ENCODE results near the gene TMTC4. TPM values are rescaled to one million over a fixed set of nuclear protein-coding genes. Genes with fewer than 3 reads are reported as not detected.

TMTC4 gene
- total RNA-seq, 1 donor from 2014 or later = 7.8 TPM

DNA sequence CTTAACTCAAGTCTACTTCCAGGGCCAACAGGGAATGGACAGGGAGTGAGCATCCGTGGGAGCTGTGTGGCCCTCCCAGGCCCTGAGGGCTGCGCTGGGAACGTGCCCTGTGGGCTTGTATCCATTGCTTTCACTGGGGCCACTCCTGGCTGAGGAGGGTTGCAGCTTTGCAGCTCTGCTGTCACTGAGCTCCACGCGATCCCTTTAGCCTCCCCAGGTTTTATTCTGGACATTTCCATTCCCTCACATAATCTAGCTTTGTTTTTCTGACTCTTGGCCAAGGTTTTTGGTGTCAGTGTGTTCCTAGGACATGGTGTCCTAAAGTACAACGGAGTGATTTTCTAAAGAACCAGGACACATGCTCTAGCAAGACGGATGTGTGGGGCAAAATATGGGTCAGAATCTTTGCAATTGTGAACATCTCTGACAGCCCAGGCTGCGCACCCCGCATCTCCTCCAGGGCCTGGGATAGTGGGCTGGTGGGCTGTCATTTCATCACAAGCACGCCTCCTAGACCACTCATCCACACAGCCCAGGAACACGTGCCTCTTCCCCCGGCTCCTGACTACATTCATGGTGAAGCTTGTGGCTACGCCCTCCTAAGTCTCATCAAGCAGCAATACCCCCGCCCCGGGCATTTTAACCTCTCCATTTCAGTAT is 114.0 kb downstream of the TMTC4 start:
- no peak for DNase-seq (ENCODE audit: low spot score)
- intact Hi-C loops (cut with DNase I) = no loop called here

DNA sequence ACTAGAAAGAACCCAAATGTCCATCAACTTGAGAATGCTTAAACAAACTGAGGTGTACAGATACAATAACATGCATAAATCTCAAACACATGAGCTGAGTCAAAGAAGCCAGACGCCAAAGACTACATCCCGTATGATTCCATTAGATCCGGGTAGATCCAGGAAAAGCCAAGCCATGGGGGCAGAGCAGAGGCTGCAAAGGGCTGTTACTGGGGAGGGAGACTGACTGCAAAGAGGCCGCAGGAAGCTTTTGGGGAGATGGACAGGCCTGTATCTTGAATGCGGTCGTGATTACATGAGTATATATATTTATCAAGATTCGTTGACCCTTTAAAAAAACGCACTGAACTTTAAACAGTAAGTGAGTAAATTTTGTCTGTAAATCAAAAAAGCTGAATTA is 114.7 kb downstream of the TMTC4 start:
- no peak for DNase-seq (ENCODE audit: low spot score)
- intact Hi-C loops (cut with DNase I) = no loop called here

Other genes starting within 250 kb of the TMTC4 start
- 1.7 TPM for gene GGACT, start 86.0 kb downstream of the TMTC4 start, total RNA-seq